Left kidney (tissue), 2 donors: Measurements from ENCODE around the gene NIT2. TPM values are rescaled to one million over a fixed set of nuclear protein-coding genes. Genes with fewer than 3 reads are reported as not detected.
"Not testable (repeated sequence)": the region's sequence is repeated elsewhere in the genome, so short reads cannot be mapped to it uniquely, and the experiment has no call there.

Source experiments
- DNase-seq: peaks from one replicate; pipeline ENCODE4 v3.0.0-alpha.2; 2013
- polyA plus RNA-seq: library from polyadenylated mRNA; unstranded; fragments of 120-200 nt; gene quantifications from one replicate; pipeline ENCODE4 v1.2.1, GENCODE V29; 2013; ENCODE audit not compliant: insufficient read length

The NIT2 gene
- polyA plus RNA-seq, 1 donor = 128 TPM

DNA sequence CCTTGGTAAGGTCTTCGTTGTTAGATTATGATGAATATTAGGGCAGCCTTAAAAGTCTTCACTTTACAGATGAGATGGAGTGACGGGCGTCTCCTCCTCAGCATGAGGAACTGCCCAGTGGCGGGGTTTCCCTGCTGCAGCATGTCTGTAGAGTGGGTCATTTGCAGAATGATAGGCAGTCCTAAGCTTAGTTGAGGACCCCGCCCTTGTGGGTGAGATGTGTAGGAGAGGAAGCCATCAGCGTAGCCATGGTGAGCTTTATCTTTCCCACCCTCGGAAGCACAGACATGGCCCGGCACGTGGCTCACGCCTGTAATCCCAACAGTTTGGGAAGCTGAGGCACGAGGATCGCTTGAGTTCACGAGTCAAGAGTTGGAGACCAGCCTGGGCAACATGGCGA is 877 bp downstream of the NIT2 start:
- no peak for DNase-seq

DNA sequence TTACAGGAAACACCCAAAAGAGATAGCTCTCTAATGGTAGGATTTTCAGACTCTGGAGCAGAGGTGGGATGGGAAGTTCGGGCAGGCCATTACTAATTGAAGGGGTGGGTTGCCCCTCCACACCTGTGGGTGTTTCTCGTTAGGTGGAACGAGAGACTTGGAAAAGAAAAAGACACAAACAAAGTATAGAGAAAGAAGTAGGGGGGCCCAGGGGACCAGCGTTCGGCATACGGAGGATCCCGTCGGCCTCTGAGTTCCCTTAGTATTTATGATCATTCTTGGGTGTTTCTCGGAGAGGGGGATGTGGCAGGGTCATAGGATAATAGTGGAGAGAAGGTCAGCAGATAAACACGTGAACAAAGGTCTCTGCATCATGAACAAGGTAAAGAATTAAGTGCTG is 1.7 kb downstream of the NIT2 start:
- DNase-seq = not testable (repeated sequence)

DNA sequence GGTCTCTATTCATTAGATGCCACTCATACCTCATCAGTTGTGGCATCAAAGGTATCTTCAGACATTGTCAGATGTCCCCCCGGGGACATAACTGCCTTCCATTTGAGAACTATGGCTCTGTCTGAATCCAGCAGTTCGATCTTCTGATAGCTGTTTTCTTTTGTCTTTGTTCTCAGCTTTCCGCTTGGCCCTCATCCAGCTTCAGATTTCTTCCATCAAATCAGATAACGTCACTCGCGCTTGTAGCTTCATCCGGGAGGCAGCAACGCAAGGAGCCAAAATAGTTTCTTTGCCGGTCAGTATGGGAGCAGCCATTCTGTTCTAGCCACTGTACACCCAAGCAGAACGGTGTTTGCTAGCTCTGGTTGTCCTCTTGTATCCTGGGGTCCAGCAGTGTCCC is 4.4 kb downstream of the NIT2 start:
- DNase-seq = no peak

DNA sequence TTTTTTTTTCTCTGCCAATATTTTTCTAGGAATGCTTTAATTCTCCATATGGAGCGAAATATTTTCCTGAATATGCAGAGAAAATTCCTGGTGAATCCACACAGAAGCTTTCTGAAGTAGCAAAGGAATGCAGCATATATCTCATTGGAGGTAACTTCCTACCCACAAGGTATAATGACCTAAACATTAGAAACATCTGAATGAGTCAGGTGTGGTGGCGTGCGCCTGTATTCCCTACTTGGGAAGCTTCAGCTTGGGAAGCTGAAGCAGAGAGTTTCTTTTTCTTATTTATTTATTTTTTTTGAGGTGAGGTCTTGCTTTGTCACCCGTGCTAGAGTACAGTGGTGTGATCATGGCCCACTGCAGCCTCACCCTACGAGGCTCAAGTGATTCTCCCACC is 5.2 kb downstream of the NIT2 start:
- no peak for DNase-seq

DNA sequence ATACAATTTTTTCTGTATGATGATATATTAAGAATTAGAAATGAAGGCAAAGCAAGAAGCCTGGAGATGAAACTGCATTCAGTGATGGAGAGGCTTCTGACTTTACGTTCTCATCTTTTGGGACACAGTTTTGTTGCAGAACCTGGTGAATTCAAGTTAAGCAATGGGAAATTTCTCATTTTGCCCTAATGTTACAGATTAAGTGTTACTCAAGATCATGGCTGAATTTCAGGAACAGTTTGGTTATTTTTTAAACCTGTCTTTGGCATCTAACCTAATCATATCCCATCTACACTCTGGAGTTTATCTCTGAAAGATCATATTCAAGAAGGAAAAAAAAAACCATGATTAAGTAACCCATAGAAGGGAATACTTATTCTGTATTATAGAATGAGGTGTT is 6.0 kb downstream of the NIT2 start:
- DNase-seq = no peak

DNA sequence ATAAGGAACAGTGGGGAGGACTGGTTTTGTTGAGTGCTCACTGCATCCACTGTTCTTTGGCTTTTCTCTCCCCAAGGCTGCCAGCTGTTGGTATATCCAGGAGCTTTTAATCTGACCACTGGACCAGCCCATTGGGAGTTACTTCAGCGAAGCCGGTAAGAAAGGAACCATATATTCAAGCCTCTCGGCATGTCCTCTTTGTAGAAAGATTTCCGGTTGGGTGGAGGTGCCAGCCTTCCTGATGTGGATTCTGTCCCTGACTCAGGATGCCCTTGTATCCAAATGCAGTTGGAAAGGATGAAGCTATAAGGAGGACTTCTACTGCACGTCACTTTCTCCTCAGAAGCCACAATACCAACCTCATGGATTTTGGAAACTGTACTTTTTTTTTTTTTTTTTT is 14.2 kb downstream of the NIT2 start:
- no peak for DNase-seq

DNA sequence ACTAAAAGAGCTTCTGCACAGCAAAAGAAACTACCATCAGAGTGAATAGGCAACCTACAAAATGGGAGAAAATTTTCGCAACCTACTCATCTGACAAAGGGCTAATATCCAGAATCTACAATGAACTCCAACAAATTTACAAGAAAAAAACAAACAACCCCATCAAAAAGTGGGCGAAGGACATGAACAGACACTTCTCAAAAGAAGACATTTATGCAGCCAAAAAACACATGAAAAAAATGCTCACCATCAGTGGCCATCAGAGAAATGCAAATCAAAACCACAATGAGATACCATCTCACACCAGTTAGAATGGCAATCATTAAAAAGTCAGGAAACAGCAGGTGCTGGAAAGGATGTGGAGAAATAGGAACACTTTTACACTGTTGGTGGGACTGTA is 17.2 kb downstream of the NIT2 start:
- not testable (repeated sequence) for DNase-seq

DNA sequence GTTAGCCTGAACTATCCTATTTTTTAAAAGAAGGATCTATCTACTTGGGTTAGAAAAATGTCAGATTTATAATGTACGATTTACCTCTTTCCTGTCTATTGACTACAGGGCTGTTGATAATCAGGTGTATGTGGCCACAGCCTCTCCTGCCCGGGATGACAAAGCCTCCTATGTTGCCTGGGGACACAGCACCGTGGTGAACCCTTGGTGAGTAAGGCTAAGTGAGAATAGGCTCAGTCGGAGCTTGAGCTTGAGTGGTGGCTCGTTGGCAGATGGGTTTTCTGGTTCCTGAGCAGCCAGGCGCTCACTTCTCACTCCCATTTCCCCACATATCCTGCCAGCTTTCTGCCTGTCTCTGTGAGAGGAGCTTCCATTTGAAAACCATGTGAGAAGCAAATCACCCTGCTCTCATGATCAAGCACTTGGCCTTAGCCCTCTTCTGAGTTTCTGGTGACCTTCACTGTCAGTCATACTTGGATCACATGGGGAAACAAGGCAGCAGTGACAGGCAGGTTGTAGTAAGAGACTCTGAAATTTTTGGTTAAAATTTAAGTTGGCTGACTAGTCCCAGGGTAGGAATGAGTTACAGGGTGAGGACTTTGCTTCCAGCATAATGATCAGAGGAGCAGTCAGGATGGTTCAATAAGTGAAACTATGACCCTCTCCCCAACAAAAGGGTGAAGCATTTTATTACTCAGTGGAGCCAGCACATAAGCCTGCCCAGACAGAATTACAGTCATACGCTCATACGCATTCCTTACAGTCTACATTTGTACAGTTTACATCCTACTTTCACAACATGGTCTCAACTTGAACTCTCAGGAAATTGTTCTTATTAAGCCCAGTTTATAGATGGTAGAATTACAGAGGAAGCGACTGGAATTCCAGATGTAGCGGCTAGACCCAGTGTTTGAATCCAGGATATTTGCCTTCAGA is 18.0 kb downstream of the NIT2 start:
- DNase-seq = no peak

DNA sequence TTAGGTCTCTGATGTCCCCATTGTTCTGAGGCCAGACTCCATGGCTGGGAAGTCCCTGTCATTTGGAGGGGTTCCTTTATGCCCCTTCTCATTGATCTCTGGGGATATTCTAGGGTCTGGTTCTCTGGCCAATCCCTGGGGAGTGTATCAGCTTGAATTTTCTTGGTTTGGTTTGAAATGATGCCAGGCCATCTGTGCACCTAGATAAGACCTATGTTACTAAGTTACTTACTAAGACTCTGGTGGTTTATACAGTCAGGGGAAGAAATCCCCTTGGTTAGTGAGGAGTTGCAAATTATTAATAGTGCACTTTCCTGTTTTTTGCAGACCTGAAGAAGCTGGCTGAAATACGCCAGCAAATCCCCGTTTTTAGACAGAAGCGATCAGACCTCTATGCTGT is 20.3 kb downstream of the NIT2 start:
- DNase-seq = no peak

DNA sequence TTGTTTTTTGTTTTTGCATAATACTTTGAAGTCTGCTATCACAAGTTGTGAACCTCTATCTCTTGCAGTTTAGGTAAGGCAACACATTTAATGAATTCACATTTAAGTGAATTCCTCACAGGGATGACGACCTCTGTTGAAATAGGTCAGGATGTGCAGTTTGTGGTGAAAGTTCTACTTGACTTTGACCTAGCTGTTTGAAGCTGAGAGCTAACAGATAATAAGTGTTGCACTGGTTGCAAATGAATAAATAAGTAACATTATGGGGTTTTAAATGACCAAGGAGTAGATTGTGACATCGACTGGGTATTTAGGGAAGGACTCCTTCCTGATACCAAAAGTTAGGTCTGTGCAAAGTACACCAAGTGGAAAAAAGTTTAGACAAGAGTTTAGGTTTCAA is 23.9 kb downstream of the NIT2 start:
- DNase-seq = no peak

DNA sequence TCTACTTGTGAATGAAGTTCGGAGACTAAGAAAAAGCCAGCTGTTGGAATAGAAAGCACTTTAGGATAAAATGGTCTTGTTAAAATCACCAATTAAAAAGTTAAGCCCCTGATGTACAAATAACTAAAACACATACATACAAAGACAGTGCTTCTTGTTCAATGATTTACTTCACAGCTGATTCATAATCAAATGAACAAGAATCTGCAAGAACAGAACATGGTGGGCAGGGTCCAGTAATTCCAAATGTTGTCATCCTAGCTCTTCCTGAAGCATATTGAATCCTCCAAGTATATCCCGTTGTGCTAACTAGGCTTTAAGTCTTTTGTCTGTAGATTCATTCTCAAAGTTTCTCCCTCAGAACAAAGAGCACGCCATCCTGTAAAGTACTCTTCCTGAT is 24.5 kb downstream of the NIT2 start:
- DNase-seq = no peak

DNA sequence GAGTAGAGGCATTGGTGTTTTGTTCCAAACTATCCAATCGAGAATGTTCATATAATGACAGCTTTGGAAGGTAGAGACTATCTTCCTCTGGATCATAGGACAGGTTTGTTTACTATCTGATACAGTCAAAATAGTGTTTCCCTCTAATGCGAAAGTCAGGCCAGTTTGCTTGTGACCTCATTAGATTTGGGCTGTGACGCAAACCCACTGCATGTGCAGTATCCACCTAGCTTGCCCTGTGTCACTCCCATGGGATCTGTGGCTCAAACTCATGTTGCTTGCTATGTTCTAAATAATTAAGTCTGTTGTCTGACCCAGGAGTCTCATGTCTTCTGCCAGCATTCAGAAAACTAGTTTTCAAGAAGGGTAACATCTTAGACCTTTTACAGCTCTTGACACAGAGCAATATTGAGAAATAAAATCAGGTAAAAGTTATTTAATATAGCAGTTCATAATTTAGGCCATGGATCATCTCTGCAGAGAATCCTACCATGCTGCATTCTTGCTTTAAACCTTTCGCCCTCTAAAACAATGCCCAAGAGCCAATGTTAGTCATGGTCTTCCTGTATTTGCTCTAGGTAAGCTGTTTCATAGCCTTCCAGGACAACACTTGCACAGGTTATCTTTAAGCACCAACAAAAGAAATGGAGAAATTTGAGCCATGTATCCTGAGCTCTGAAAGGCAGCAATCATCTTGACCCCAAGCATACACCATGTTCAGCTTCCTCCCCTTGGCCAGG is 26.4 kb downstream of the NIT2 start:
- no peak for DNase-seq

DNA sequence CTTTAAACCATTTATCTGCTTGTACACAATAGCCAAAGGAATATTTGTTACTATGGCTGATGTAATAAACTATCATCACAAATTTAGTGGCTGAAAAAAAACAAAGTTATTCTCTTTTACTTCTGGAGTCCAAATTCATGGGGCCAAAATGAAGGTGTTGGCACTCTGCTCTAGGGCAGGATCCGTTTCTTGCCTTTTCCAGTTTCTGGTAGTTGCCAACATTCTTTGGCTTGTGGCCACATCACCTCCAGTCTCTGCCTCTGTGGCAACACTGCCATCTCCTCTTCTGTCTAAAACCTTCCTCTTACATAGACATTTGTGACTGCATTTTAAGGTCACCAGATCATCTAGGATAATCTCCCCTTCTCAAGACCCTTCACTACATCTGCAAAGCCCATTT is 27.3 kb downstream of the NIT2 start:
- no peak for DNase-seq

DNA sequence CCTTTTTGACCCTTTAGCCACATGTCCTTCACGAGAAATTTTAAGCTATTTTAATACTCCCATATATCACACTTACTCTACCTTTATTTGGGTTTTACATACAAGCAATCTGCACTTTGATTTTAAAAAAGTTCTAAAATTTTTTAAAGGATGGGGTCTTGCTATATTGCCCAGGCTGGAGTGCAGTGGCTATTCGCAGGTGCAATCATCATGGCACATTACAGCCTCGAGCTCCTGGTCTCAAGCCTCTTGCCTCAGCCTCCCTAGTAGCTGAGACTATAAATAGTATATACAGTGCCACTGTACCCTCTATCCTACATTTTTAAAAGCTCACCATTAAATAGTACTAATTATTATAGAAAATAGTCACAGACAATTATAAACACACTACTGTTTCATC is 29.9 kb downstream of the NIT2 start:
- no peak for DNase-seq

DNA sequence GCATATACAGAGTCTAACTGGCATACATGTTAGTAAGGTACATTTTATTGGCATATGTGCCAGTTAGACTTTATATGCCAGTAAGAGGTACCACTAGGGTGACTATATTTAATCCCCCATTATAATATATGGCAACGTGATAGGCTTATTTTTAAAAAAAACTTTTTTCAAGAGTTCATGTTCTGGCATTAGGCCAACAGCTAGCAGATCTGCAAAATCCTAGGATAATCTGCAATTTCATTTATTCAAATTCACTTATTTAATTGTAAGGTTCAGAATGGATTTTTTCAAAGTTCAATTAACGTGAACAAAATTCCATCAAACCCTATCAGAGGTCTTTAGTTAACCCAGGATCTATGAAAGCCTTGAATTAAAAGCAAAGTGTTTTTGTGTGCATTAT is 31.9 kb downstream of the NIT2 start:
- DNase-seq = no peak

DNA sequence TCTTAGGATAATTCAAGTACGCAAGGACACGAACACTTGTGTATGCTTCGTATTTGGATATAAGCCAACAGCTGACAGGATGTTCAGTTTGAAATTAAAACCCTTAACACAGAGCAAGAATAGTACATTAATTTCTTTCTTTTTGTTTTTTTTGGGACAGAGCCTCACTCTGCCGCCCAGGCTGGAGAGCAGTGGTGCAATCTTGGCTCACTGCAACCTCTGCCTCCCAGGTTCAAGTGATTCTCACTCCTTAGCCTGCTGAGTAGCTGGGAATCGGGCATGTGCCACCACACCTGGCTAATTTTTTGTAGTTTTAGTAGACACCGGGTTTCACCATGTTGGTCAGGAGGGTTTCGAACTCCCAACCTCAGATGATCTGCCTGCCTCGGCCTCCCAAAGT is 33.9 kb downstream of the NIT2 start:
- DNase-seq = no peak

DNA sequence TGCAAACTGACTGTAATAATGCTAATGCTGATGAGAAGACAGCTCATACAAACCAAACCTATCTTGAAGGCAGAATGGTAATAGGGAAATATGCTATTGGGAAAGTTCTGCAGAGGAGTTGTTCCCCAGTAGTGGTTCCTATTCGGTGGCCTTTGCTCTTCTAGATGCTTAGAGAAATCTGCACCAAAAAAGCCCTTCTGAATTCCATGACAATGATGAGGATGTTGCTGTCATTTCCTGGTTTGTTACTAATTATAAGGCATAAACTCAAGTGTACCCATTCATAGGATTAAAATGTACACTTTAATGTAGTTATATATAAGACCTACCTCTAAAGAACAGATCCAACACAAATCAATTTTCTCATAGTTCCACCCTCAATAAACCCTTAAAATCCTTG is 36.2 kb downstream of the NIT2 start:
- DNase-seq = no peak

DNA sequence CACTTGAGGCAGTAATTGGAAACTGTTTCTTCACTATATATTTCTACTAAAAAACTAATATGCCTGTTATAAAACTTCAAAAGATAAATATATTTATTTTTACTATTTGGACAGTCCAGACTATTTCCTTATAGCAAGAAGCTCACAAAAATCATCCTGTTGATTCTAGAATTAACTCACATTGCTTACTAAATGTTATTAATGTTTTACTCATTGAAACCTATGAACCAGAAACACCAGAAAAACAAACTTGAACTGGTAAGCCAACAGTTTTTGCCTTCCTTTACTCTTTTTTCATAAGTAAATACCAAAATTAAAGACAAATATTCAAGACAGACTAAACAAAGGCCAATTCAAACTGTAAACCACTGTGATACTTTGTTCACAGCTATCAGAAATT is 40.0 kb downstream of the NIT2 start:
- no peak for DNase-seq

DNA sequence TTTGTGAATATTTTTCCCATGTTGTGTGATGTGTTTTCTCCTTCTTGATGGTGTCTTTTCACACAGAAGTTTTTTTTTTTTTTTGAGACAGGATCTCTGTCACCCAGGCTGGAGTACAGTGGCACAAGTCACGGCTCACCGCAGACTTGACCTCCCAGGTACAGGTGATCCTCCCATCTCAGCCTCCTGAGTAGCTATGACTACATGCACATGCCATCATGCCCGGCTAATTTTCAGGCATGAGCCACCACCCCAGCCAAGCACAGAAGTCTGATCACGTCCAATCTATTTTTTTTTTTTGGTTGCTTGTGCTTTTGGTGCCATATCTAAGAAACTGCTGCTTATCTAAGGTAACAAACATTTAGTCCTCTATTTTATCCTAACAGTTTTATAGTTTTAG is 41.7 kb downstream of the NIT2 start:
- no peak for DNase-seq

DNA sequence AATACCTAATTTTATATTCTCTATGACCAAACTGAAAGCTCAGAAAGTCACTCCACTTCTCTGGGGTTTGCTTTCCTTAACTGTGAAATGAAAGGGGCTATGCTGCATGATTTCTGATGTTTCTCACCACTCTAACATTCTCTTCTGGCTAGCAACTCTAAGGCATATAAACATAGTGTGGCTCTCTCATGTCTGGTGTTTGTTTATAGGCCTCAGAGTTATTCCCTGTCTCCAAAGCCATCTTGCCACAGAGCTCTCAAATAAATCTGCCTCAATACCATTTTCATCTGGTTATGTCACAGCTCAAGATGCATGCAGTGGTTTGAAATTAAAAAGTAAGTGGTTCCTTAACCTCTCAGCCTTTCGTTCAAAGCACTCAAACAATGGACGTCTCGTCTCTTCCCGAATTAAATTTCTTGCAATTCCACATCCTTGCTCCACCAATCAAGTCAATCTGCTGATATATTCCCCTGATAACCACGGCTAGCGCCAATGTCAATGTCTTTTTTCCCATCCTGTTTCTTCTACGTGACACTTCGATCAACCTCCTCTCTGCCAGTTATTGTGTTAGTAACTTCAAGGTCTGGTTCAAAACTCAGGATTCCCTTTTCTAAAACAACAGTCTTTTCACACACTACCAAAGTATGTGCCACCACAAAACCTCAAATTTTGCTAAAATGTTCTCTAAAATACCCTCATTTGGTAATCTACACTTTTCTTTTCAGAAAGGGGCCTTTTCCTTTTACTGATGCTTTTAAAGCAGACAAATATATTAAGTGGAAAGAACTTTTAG is 50.4 kb downstream of the NIT2 start:
- no peak for DNase-seq

DNA sequence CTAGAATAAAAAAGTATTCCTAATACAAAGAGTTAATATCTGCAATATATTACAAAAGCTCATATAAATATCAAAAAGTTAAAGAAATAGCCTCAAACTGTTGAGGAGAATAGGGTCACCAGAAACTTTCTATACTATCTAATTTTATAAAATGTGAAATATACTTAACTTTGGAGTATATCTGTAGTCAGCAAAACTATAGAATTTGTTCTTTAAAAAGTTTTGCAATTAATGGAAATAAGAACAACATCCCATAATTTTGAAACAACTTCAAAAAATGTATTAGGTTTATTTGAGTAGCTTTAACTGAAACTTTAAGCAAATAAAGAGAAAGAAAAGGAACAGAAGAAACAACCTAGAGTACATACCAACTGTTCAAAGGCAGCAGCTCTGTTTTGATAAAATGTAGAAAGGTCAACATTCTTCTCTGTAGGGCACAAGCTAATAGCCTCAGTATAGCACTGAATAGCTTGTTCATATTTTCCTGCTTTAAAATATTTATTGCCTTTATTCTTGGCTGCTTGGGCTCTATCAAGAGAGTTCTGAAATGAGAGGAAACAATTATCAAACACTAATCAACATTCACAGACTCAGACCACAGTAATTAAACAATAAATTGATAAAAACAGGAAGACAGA is 52.0 kb downstream of the NIT2 start:
- no peak for DNase-seq

DNA sequence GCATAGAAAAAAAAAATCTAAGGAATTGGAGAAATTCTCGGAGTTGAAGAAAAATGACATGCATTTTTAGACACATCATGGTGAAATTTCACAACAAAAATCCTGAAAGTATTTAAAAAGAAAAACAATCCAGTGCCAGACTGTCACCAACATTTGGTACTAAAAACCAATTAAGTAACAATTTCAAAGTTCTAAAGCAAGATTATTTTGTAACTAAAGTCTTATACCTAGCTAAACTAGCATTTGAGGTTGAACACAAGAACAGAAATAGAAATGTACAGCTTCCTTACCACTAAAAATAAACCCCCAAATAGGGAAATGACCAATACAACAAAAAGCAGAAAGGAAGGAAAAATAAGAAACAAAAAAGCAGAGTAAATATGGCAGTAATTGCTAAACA is 54.5 kb downstream of the NIT2 start:
- DNase-seq = no peak
